ENCODE data around the gene SUGCT.

SUGCT gene

GRCh38 chr7:40470817-40471216 lies 336.0 kb downstream of the SUGCT start:
- no peak for TF ChIP-seq CTCF (conservative IDR thresholded peaks at IDR 0.05; ENCODE audit: low read length)
- TF ChIP-seq EZH2phosphoT487 (IDR thresholded peaks at IDR 0.05; ENCODE audit: borderline replicate concordance): no peak
- Histone ChIP-seq H3K4me1 (ENCODE audit: insufficient read depth, low read length, poor library complexity, severe bottlenecking) (no peaks in the 10 kb centered on the region), H2AFZ (ENCODE audit: low read length) (no peak overlapping the region), H3F3A (ENCODE audit: low read depth) (no peaks in the 10 kb centered on the region), H3K4me3 (ENCODE audit: low read length, poor library complexity, severe bottlenecking) (no peak overlapping the region), H3K36me3 (ENCODE audit: insufficient read depth, low read length) (no peaks in the 10 kb centered on the region), H4K20me1 (ENCODE audit: insufficient read depth, low read length, poor library complexity, severe bottlenecking) (no peaks in the 10 kb centered on the region), H3K79me2 (ENCODE audit: insufficient read depth, low read length) (no peaks in the 10 kb centered on the region), H3K9me2 (replicated peaks; ENCODE audit: low read depth, low read length) (no peaks in the 10 kb centered on the region), H3K9ac (ENCODE audit: low read depth, low read length, poor library complexity, severe bottlenecking) (no peak overlapping the region), H3K4me2 (ENCODE audit: low read depth, low read length, poor library complexity, severe bottlenecking) (no peak overlapping the region), H3K9me3 (ENCODE audit: insufficient read depth, low read depth, low read length) (no peaks in the 10 kb centered on the region), H3K27me3 (ENCODE audit: insufficient read depth, low read length, poor library complexity, severe bottlenecking) (no peaks in the 10 kb centered on the region)

- Histone ChIP-seq H4K20me1 (ENCODE audit: insufficient read depth, low read length, poor library complexity, severe bottlenecking) (no peaks in the 10 kb centered on the region), H3K9me3 (ENCODE audit: insufficient read depth, low read depth, low read length) (no peaks in the 10 kb centered on the region), H3K4me3 (ENCODE audit: low read length, poor library complexity, severe bottlenecking) (no peak overlapping the region), H2AFZ (ENCODE audit: low read length) (no peak overlapping the region), H3K9me2 (replicated peaks; ENCODE audit: low read depth, low read length) (no peaks in the 10 kb centered on the region), H3K4me1 (ENCODE audit: insufficient read depth, low read length, poor library complexity, severe bottlenecking) (no peaks in the 10 kb centered on the region), H3F3A (ENCODE audit: low read depth) (no peaks in the 10 kb centered on the region), H3K79me2 (ENCODE audit: insufficient read depth, low read length) (no peaks in the 10 kb centered on the region), H3K27me3 (ENCODE audit: insufficient read depth, low read length, poor library complexity, severe bottlenecking) (no peaks in the 10 kb centered on the region), H3K4me2 (ENCODE audit: low read depth, low read length, poor library complexity, severe bottlenecking) (no peak overlapping the region), H3K9ac (ENCODE audit: low read depth, low read length, poor library complexity, severe bottlenecking) (no peak overlapping the region), H3K36me3 (ENCODE audit: insufficient read depth, low read length) (no peaks in the 10 kb centered on the region)
- TF ChIP-seq CTCF (conservative IDR thresholded peaks at IDR 0.05; ENCODE audit: low read length): no peak
- no peak for TF ChIP-seq EZH2phosphoT487 (IDR thresholded peaks at IDR 0.05; ENCODE audit: borderline replicate concordance)
Observed at GRCh38 chr7:40471891-40472290, 337.1 kb downstream of the SUGCT start.

- Histone ChIP-seq H3F3A (ENCODE audit: low read depth) (no peaks in the 10 kb centered on the region), H3K79me2 (ENCODE audit: insufficient read depth, low read length) (no peaks in the 10 kb centered on the region)
- TF ChIP-seq CTCF (conservative IDR thresholded peaks at IDR 0.05; ENCODE audit: low read length): no peak
- no peak for TF ChIP-seq EZH2phosphoT487 (IDR thresholded peaks at IDR 0.05; ENCODE audit: borderline replicate concordance)
Observed at GRCh38 chr7:40474790-40475680, 340.2 kb downstream of the SUGCT start.

More at GRCh38 chr7:40474790-40475680, 340.2 kb downstream of the SUGCT start:
- Histone ChIP-seq H3K9ac (ENCODE audit: low read depth, low read length, poor library complexity, severe bottlenecking) (no peak overlapping the region), H4K20me1 (ENCODE audit: insufficient read depth, low read length, poor library complexity, severe bottlenecking) (no peaks in the 10 kb centered on the region), H2AFZ (ENCODE audit: low read length) (no peak overlapping the region), H3K9me3 (ENCODE audit: insufficient read depth, low read depth, low read length) (no peaks in the 10 kb centered on the region), H3K4me1 (ENCODE audit: insufficient read depth, low read length, poor library complexity, severe bottlenecking) (no peaks in the 10 kb centered on the region), H3K4me2 (ENCODE audit: low read depth, low read length, poor library complexity, severe bottlenecking) (no peak overlapping the region), H3K4me3 (ENCODE audit: low read length, poor library complexity, severe bottlenecking) (no peak overlapping the region), H3K36me3 (ENCODE audit: insufficient read depth, low read length) (no peaks in the 10 kb centered on the region), H3K9me2 (replicated peaks; ENCODE audit: low read depth, low read length) (no peaks in the 10 kb centered on the region), H3K27me3 (ENCODE audit: insufficient read depth, low read length, poor library complexity, severe bottlenecking) (no peaks in the 10 kb centered on the region)
